HCT116 (cell line): ENCODE measurements around the gene MNT. TPM values are rescaled to one million over a fixed set of nuclear protein-coding genes. Genes with fewer than 3 reads are reported as not detected.

Experiments used
- ATAC-seq: fragments of 200-7000 bp; cut with Tn5 transposase; 2 replicates; pipeline ENCODE4 v1.9.1; 2020; ENCODE audit warnings: mild to moderate bottlenecking, moderate library complexity
- BruUV-seq: library from RNA; stranded (reverse); fragments of 400-500 nt; replicated peaks from 2 replicates; lab custom pipeline; 2021; lab: Mats Ljungman, UMichigan
- CTCF ChIA-PET: fragments of 300-600 bp; sonication (Branson Sonifier 250); formaldehyde crosslinking; loops from one replicate; lab custom pipeline; 2021; ENCODE audit warnings: antibody characterized with exemption; lab: Charles Lee
- POLR2A ChIA-PET: fragments of 300-600, 350-600 bp; sonication (Branson Sonifier 250); formaldehyde crosslinking; loops from one replicate; lab custom pipeline; 2021; ENCODE audit warnings: antibody characterized with exemption; lab: Charles Lee
- RAD21 ChIA-PET, 2 experiments: fragments of 300-600 bp; sonication (Branson Sonifier 250); formaldehyde crosslinking; loops; one replicate each; lab custom pipeline; 2023; ENCODE audit warnings: low total read pairs in 2 of 2; ENCODE audit not compliant: uncharacterized antibody in 2 of 2, unreplicated experiment in 2 of 2, low non-redundant PET in 1 of 2; lab: Charles Lee
- DNase-seq: peaks from one replicate; pipeline ENCODE4 v3.0.0-alpha.2; 2010; ENCODE audit warnings: low read depth, low spot score
- H2AFZ ChIP-seq: fragments of 200-600 bp; shearing (Covaris generic), sonication (generic); 2 replicates; pipeline ENCODE4 v1.6.1; 2017; ENCODE audit warnings: low read depth, mixed run types, mixed read lengths, antibody characterized with exemption, low read length; ENCODE audit not compliant: poor library complexity, severe bottlenecking
- H3K27ac ChIP-seq: 2 replicates; pipeline ENCODE4 v1.5.1; 2012; ENCODE audit warnings: low read depth, low read length
- H3K27me3 ChIP-seq: fragments of 200-600 bp; sonication (generic); 2 replicates; pipeline ENCODE4 v1.6.1; 2016; ENCODE audit warnings: mixed run types, low read length, mixed read lengths; ENCODE audit not compliant: insufficient read depth
- H3K36me3 ChIP-seq, 2 experiments: fragments of 200-500 bp in 1 of 2; fragments of 200-600 bp in 1 of 2; sonication (Bioruptor generic) in 1 of 2; sonication (generic) in 1 of 2; 2 replicates each; pipeline versions ENCODE4 v1.5.1 to v1.6.1; 2014 to 2016; ENCODE audit warnings: low read length in 2 of 2, inconsistent platforms in 1 of 2, mixed read lengths in 1 of 2, mixed run types in 1 of 2; ENCODE audit not compliant: insufficient read depth in 2 of 2, control insufficient read depth in 1 of 2
- H3K4me1 ChIP-seq, 2 experiments: fragments of 200-600 bp in 1 of 2; sonication (generic) in 1 of 2; 2 replicates each; pipeline versions ENCODE4 v1.5.1 to v1.6.1; 2012 to 2017; ENCODE audit warnings: low read length in 2 of 2, inconsistent platforms in 1 of 2, mild to moderate bottlenecking in 1 of 2, mixed read lengths in 1 of 2, mixed run types in 1 of 2, moderate library complexity in 1 of 2; ENCODE audit not compliant: insufficient read depth in 2 of 2, control insufficient read depth in 1 of 2
- H3K4me2 ChIP-seq: fragments of 200-600 bp; sonication (generic); 2 replicates; pipeline ENCODE4 v1.6.1; 2017; ENCODE audit warnings: mixed run types, low read length, mixed read lengths
- H3K4me3 ChIP-seq, 2 experiments: fragments of 200-600 bp in 1 of 2; sonication (generic) in 1 of 2; replicated peaks in 1 of 2; 2 replicates each; pipeline ENCODE4 v1.5.1; 2011 to 2016; ENCODE audit warnings: low read length in 2 of 2, control low read depth in 1 of 2, low read depth in 1 of 2, mild to moderate bottlenecking in 1 of 2, mixed read lengths in 1 of 2, mixed run types in 1 of 2
- H3K79me2 ChIP-seq: fragments of 200-600 bp; sonication (generic); 2 replicates; pipeline ENCODE4 v1.6.1; 2017; ENCODE audit warnings: mild to moderate bottlenecking, mixed run types, low read length, moderate library complexity, mixed read lengths; ENCODE audit not compliant: insufficient read depth
- H3K9ac ChIP-seq: fragments of 200-600 bp; sonication (generic); 2 replicates; pipeline ENCODE4 v1.6.1; 2016; ENCODE audit warnings: low read length, mixed read lengths
- H3K9me2 ChIP-seq: fragments of 200-600 bp; sonication (generic), shearing (Covaris generic); 2 replicates; pipeline ENCODE4 v1.6.1; 2017; ENCODE audit warnings: mixed run types, mild to moderate bottlenecking, moderate library complexity; ENCODE audit not compliant: insufficient read depth
- H3K9me3 ChIP-seq, 2 experiments: fragments of 200-500 bp in 1 of 2; fragments of 200-600 bp in 1 of 2; sonication (Bioruptor generic) in 1 of 2; sonication (generic) in 1 of 2; 2 replicates each; pipeline ENCODE4 v1.6.1; 2014 to 2017; ENCODE audit warnings: low read length in 2 of 2, mixed read lengths in 2 of 2, inconsistent platforms in 1 of 2, low read depth in 1 of 2, mild to moderate bottlenecking in 1 of 2, mixed run types in 1 of 2, moderate library complexity in 1 of 2; ENCODE audit not compliant: control insufficient read depth in 1 of 2, insufficient read depth in 1 of 2
- H4K20me1 ChIP-seq: fragments of 200-600 bp; sonication (generic), shearing (Covaris generic); 2 replicates; pipeline ENCODE4 v1.6.1; 2017; ENCODE audit warnings: mixed run types, mild to moderate bottlenecking, moderate library complexity; ENCODE audit not compliant: insufficient read depth
- CBX3 ChIP-seq: IDR thresholded peaks from 2 replicates; pipeline ENCODE4 v1.6.1; 2012; ENCODE audit warnings: low read depth
- CEBPB ChIP-seq: IDR thresholded peaks from 2 replicates; pipeline ENCODE4 v1.6.1; 2012; ENCODE audit warnings: low read depth
- EZH2phosphoT487 ChIP-seq: fragments of 200-600 bp; IDR thresholded peaks from 2 replicates; pipeline ENCODE4 v1.6.1; 2018; ENCODE audit warnings: antibody characterized with exemption, borderline replicate concordance
- FOSL1 ChIP-seq: IDR thresholded peaks from 2 replicates; pipeline ENCODE4 v1.6.1; 2012; ENCODE audit warnings: low read depth
- POLR2A ChIP-seq: IDR thresholded peaks from 2 replicates; pipeline ENCODE4 v1.7.0; 2011; ENCODE audit warnings: borderline replicate concordance; ENCODE audit not compliant: insufficient read depth, insufficient read length; ENCODE audit errors: extremely low read depth
- POLR2AphosphoS5 ChIP-seq: IDR thresholded peaks from 2 replicates; pipeline ENCODE4 v1.6.1; 2011; ENCODE audit warnings: mild to moderate bottlenecking, low read depth, low read length, moderate library complexity
- SIN3A ChIP-seq: IDR thresholded peaks from 2 replicates; pipeline ENCODE4 v1.6.1; 2012; ENCODE audit warnings: low read depth
- YY1 ChIP-seq: IDR thresholded peaks from 2 replicates; pipeline ENCODE4 v1.6.1; 2011; ENCODE audit warnings: low read length, low read depth, moderate library complexity, mild to moderate bottlenecking; ENCODE audit not compliant: insufficient replicate concordance; ENCODE audit errors: extremely low read depth
- ZFX ChIP-seq: fragments of 450-650 bp; IDR thresholded peaks from 2 replicates; pipeline ENCODE4 v1.6.1; 2017
- intact Hi-C: fragments of 100-400 bp; cut with micrococcal nuclease; formaldehyde crosslinking; loops from 2 replicates; pipeline ENCODE4 v1.10.0; 2022
- total RNA-seq: library from RNA; stranded (reverse); gene quantifications from one replicate; pipeline ENCODE4 v1.2.1, GENCODE V29; 2021; ENCODE audit not compliant: unreplicated experiment
- TF ChIP-seq, protein P1 (sequence below), 3 experiments: fragments of 200-600 bp in 1 of 3; sonication (generic) in 1 of 3; IDR thresholded peaks in 2 of 3; conservative IDR thresholded peaks in 1 of 3; 2 replicates each; pipeline ENCODE4 v1.5.1; 2012 to 2017; ENCODE audit warnings: low read depth in 2 of 3, low read length in 2 of 3, antibody characterized with exemption in 1 of 3, borderline replicate concordance in 1 of 3, control low read depth in 1 of 3, mild to moderate bottlenecking in 1 of 3, mixed read lengths in 1 of 3, mixed run types in 1 of 3, moderate library complexity in 1 of 3; ENCODE audit not compliant: insufficient read depth in 1 of 3
- TF ChIP-seq, protein P2 (sequence below): IDR thresholded peaks from 2 replicates; pipeline ENCODE4 v1.6.1; 2011; ENCODE audit warnings: mild to moderate bottlenecking, low read length, moderate library complexity; ENCODE audit not compliant: insufficient replicate concordance; ENCODE audit errors: extremely low read depth
- TF ChIP-seq, protein P3 (sequence below): IDR thresholded peaks from 2 replicates; pipeline ENCODE4 v1.6.1; 2012; ENCODE audit warnings: low read depth
- TF ChIP-seq, protein P4 (sequence below): IDR thresholded peaks from 2 replicates; pipeline ENCODE4 v1.6.1; 2012

MNT gene
- total RNA-seq, 1 experiment from 2014 or later, result 37.0 TPM

DNA sequence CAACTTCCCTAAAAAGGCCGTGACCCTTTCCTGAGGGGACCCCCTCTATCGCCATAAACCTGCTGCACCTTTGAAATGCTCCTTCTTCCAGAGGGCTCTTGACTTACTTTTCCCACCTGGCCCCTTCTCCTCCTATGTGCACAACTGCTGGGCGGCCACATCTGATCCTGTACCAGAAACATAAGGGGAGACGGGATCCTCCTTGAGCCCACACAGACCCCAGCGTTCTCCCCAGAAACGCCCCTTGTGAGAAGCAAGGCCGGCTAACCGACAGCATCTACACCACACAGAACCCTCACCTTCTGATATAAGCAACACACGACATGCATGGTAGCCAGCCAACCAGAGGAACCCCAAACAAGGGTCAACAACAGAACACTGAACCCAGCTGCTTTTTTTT lies 14.2 kb upstream of the MNT start:
- DNase-seq (no peak), ATAC-seq (no peak)
- no peak overlapping the region for H3K9ac ChIP-seq
- no TSS peak for BruUV-seq
- H3K4me1 ChIP-seq, result peaks cover 0 to 13% of the 10 kb centered on the region in 2 experiments; a peak in 2 of 4 replicates
- no peaks in the 10 kb centered on the region for H3K9me2 ChIP-seq
- intact Hi-C loops, result no loop called here
- H4K20me1 ChIP-seq, result no peaks in the 10 kb centered on the region
- H3K9me3 ChIP-seq, result no peaks in the 10 kb centered on the region
- POLR2A ChIA-PET, result interaction anchor here (1.0 to 2.2 kb wide), 4 partner anchors 8 to 32 kb away, joined by 3 to 18 read pairs (median 10); no protein-coding TSS in a partner anchor
- H3K79me2 ChIP-seq, result no peaks in the 10 kb centered on the region
- no peak overlapping the region for H3K4me3 ChIP-seq
- H3K27ac ChIP-seq, result no peak overlapping the region
- no peak for TF ChIP-seq CEBPB
- TF ChIP-seq, protein P1, sequence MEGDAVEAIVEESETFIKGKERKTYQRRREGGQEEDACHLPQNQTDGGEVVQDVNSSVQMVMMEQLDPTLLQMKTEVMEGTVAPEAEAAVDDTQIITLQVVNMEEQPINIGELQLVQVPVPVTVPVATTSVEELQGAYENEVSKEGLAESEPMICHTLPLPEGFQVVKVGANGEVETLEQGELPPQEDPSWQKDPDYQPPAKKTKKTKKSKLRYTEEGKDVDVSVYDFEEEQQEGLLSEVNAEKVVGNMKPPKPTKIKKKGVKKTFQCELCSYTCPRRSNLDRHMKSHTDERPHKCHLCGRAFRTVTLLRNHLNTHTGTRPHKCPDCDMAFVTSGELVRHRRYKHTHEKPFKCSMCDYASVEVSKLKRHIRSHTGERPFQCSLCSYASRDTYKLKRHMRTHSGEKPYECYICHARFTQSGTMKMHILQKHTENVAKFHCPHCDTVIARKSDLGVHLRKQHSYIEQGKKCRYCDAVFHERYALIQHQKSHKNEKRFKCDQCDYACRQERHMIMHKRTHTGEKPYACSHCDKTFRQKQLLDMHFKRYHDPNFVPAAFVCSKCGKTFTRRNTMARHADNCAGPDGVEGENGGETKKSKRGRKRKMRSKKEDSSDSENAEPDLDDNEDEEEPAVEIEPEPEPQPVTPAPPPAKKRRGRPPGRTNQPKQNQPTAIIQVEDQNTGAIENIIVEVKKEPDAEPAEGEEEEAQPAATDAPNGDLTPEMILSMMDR (IDR thresholded peaks at IDR 0.05 in 2 of 3, conservative IDR thresholded peaks at IDR 0.05 in 1 of 3; ENCODE audit: borderline replicate concordance in 1 of 3, insufficient read depth in 1 of 3, low read depth in 2 of 3, low read length in 2 of 3), result no peak
- TF ChIP-seq FOSL1, result no peak
- TF ChIP-seq EZH2phosphoT487, result no peak
- TF ChIP-seq, protein P2, sequence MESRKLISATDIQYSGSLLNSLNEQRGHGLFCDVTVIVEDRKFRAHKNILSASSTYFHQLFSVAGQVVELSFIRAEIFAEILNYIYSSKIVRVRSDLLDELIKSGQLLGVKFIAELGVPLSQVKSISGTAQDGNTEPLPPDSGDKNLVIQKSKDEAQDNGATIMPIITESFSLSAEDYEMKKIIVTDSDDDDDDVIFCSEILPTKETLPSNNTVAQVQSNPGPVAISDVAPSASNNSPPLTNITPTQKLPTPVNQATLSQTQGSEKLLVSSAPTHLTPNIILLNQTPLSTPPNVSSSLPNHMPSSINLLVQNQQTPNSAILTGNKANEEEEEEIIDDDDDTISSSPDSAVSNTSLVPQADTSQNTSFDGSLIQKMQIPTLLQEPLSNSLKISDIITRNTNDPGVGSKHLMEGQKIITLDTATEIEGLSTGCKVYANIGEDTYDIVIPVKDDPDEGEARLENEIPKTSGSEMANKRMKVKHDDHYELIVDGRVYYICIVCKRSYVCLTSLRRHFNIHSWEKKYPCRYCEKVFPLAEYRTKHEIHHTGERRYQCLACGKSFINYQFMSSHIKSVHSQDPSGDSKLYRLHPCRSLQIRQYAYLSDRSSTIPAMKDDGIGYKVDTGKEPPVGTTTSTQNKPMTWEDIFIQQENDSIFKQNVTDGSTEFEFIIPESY, result no peak
- TF ChIP-seq CBX3, result no peak
- TF ChIP-seq POLR2A, result no peak
- TF ChIP-seq, protein P3, sequence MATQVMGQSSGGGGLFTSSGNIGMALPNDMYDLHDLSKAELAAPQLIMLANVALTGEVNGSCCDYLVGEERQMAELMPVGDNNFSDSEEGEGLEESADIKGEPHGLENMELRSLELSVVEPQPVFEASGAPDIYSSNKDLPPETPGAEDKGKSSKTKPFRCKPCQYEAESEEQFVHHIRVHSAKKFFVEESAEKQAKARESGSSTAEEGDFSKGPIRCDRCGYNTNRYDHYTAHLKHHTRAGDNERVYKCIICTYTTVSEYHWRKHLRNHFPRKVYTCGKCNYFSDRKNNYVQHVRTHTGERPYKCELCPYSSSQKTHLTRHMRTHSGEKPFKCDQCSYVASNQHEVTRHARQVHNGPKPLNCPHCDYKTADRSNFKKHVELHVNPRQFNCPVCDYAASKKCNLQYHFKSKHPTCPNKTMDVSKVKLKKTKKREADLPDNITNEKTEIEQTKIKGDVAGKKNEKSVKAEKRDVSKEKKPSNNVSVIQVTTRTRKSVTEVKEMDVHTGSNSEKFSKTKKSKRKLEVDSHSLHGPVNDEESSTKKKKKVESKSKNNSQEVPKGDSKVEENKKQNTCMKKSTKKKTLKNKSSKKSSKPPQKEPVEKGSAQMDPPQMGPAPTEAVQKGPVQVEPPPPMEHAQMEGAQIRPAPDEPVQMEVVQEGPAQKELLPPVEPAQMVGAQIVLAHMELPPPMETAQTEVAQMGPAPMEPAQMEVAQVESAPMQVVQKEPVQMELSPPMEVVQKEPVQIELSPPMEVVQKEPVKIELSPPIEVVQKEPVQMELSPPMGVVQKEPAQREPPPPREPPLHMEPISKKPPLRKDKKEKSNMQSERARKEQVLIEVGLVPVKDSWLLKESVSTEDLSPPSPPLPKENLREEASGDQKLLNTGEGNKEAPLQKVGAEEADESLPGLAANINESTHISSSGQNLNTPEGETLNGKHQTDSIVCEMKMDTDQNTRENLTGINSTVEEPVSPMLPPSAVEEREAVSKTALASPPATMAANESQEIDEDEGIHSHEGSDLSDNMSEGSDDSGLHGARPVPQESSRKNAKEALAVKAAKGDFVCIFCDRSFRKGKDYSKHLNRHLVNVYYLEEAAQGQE, result no peak
- TF ChIP-seq ZFX, result no peak
- no peak for TF ChIP-seq POLR2AphosphoS5
- TF ChIP-seq SIN3A, result no peak
- TF ChIP-seq YY1, result no peak
- TF ChIP-seq, protein P4, sequence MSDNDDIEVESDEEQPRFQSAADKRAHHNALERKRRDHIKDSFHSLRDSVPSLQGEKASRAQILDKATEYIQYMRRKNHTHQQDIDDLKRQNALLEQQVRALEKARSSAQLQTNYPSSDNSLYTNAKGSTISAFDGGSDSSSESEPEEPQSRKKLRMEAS, result no peak
- H3K36me3 ChIP-seq, result peaks cover 4 to 11% of the 10 kb centered on the region in 2 experiments; a peak in 2 of 4 replicates
- H3K27me3 ChIP-seq, result no peaks in the 10 kb centered on the region
- no peak overlapping the region for H2AFZ ChIP-seq
- no peak overlapping the region for H3K4me2 ChIP-seq
- CTCF ChIA-PET, result interaction anchor here (1.3 to 6.0 kb wide), 9 partner anchors 8 to 506 kb away, joined by 3 to 351 read pairs (median 12); partner anchors contain the start of genes MNT and TSR1
- RAD21 ChIA-PET, result interaction anchor here (0.6 to 3.1 kb wide), 3 partner anchors 32 to 96 kb away, joined by 3 to 40 read pairs (median 33); partner anchors contain the start of gene METTL16 (in 1 of the 2)
